HG03521 (cell line): ENCODE data around the gene CRADD.
A peak's percentile ranks its signal among the peaks of the same experiment; 100 is the strongest.

Source experiments
- ATAC-seq: cut with Tn5 transposase; IDR thresholded peaks from one replicate; pipeline ENCODE4 v1.9.1; 2021; ENCODE audit warnings: mild to moderate bottlenecking, moderate library complexity; ENCODE audit not compliant: unreplicated experiment

CRADD gene

GRCh38 chr12:93734784-93735183 lies 57.6 kb downstream of the CRADD start:
- no peak for ATAC-seq

- no peak for ATAC-seq
Measured at GRCh38 chr12:93736640-93737178, 59.5 kb downstream of the CRADD start.

GRCh38 chr12:93737457-93738198 lies 60.5 kb downstream of the CRADD start:
- no peak for ATAC-seq

GRCh38 chr12:93738199-93739058 lies 61.3 kb downstream of the CRADD start:
- ATAC-seq = no peak

GRCh38 chr12:93740751-93741150 lies 63.6 kb downstream of the CRADD start:
- ATAC-seq = no peak

GRCh38 chr12:93741659-93742109 lies 64.5 kb downstream of the CRADD start:
- ATAC-seq = peak; percentile 19

- ATAC-seq = peak; percentile 90
Measured at GRCh38 chr12:93742110-93742934, 65.1 kb downstream of the CRADD start.

- no peak for ATAC-seq
Measured at GRCh38 chr12:93743229-93743998, 66.2 kb downstream of the CRADD start.

GRCh38 chr12:93743999-93744689 lies 67.0 kb downstream of the CRADD start:
- ATAC-seq = no peak

GRCh38 chr12:93745286-93745685 lies 68.1 kb downstream of the CRADD start:
- ATAC-seq = no peak

- no peak for ATAC-seq
Measured at GRCh38 chr12:93746572-93747168, 69.5 kb downstream of the CRADD start.

- ATAC-seq = no peak
Measured at GRCh38 chr12:93748672-93749383, 71.7 kb downstream of the CRADD start.

- no peak for ATAC-seq
Measured at GRCh38 chr12:93749515-93749914, 72.3 kb downstream of the CRADD start.

GRCh38 chr12:93750056-93750455 lies 72.9 kb downstream of the CRADD start:
- ATAC-seq = no peak

GRCh38 chr12:93751864-93752610 lies 74.9 kb downstream of the CRADD start:
- no peak for ATAC-seq

GRCh38 chr12:93753285-93753684 lies 76.1 kb downstream of the CRADD start:
- no peak for ATAC-seq

GRCh38 chr12:93753838-93754429 lies 76.8 kb downstream of the CRADD start:
- ATAC-seq = no peak
